H1 (cell line): Measurements from ENCODE around the gene SYNE4. TPM values are rescaled to one million over a fixed set of nuclear protein-coding genes. Genes with fewer than 3 reads are reported as not detected.
A peak's percentile ranks its signal among the peaks of the same experiment; 100 is the strongest.

Experiments used
- CHD7 ChIP-seq: fragments of 300-600 bp; sonication (generic); IDR thresholded peaks from 2 replicates; pipeline ENCODE4 v1.7.1; 2012; ENCODE audit warnings: low read length, moderate library complexity, mild to moderate bottlenecking, inconsistent platforms; ENCODE audit not compliant: insufficient replicate concordance
- E2F6 ChIP-seq: IDR thresholded peaks from 2 replicates; pipeline ENCODE4 v1.6.1; 2012; ENCODE audit warnings: inconsistent platforms
- KDM1A ChIP-seq: fragments of 200-600, 300-600 bp; sonication (generic); IDR thresholded peaks from 2 replicates; pipeline ENCODE4 v1.7.1; 2016; ENCODE audit warnings: mild to moderate bottlenecking, low read length, borderline replicate concordance
- KDM4A ChIP-seq: IDR thresholded peaks from one replicate; pipeline ENCODE4 v1.7.1; 2012; ENCODE audit warnings: low read depth, mild to moderate bottlenecking, moderate library complexity, low read length, inconsistent platforms; ENCODE audit not compliant: severe bottlenecking
- MAX ChIP-seq: IDR thresholded peaks from 2 replicates; pipeline ENCODE4 v1.6.1; 2012; ENCODE audit warnings: inconsistent platforms
- NRF1 ChIP-seq: IDR thresholded peaks from 2 replicates; pipeline ENCODE4 v1.6.1; 2011; ENCODE audit warnings: mild to moderate bottlenecking, low read depth, low read length, improper control_type of control experiment
- POU5F1 ChIP-seq: IDR thresholded peaks from 2 replicates; pipeline ENCODE4 v1.6.1; 2011; ENCODE audit warnings: low read depth, mild to moderate bottlenecking, low read length, moderate library complexity
- RFX5 ChIP-seq: IDR thresholded peaks from 2 replicates; pipeline ENCODE4 v1.6.1; 2011; ENCODE audit warnings: low read depth, low read length, improper control_type of control experiment, borderline replicate concordance
- SIN3A ChIP-seq, 2 experiments: IDR thresholded peaks in 1 of 2; conservative IDR thresholded peaks in 1 of 2; 2 replicates each; pipeline ENCODE4 v1.6.1; 2011 to 2012; ENCODE audit warnings: low read length in 2 of 2, improper control_type of control experiment in 1 of 2, low read depth in 1 of 2, mild to moderate bottlenecking in 1 of 2
- TCF12 ChIP-seq: IDR thresholded peaks from 2 replicates; pipeline ENCODE4 v1.6.1; 2011; ENCODE audit warnings: low read depth, mild to moderate bottlenecking, low read length
- ZNF274 ChIP-seq: IDR thresholded peaks from 2 replicates; pipeline ENCODE4 v1.7.0; 2012; ENCODE audit warnings: low read length, borderline replicate concordance; ENCODE audit errors: extremely low read depth
- polyA plus RNA-seq, 7 experiments: library from polyadenylated mRNA; depleted of rRNA in 3 of 7; stranded (reverse) in 5 of 7; unstranded in 2 of 7; fragments of >200 nt in 5 of 7; fragments of 200-250 nt in 2 of 7; gene quantifications; 1 replicate in 5 of 7; 2 replicates in 1 of 7; 4 replicates in 1 of 7; pipeline versions ENCODE4 v1.2.1 to v1.2.3, GENCODE V29; 2011 to 2013; ENCODE audit warnings: missing spikeins in 2 of 7, mixed read lengths in 2 of 7
- total RNA-seq: library from RNA; stranded (reverse); fragmentation: NEBNext Ultra II Directional; extraction: Animal tissue kit (Norgen Biotek cat#: 25700); gene quantifications from 2 replicates; pipeline ENCODE4 v1.2.1, GENCODE V29; 2021

SYNE4 gene
- total and polyA plus RNA-seq, 2 of the 8 experiments (the other 6 are each of a cell fraction or from before 2014, with no cell fraction given), result 20.8 to 22.6 TPM

GRCh38 chr19:35963514-35963913 is 45.1 kb downstream of the SYNE4 start (continued):
- TF ChIP-seq CHD7 (no peak), NRF1 (no peak), TCF12 (no peak), POU5F1 (no peak), ZNF274 (no peak), KDM4A (no peak), RFX5 (no peak), KDM1A (no peak), SIN3A (conservative IDR thresholded peaks at IDR 0.05 in 1 of 2, IDR thresholded peaks at IDR 0.05 in 1 of 2; ENCODE audit: low read depth in 1 of 2, low read length in 2 of 2) (peak; percentile 87 to 92; a peak in 3 of 4 replicates), MAX (peak; percentile 71), E2F6 (no peak)
